Skin of body (tissue), 2 donors: ENCODE measurements around the gene STRIP1. TPM values are rescaled to one million over a fixed set of nuclear protein-coding genes. Genes with fewer than 3 reads are reported as not detected.

Experiments used
- DNase-seq: peaks from one replicate; lab custom pipeline; 2025; lab: John Stamatoyannopoulos, UW
- total RNA-seq: library from RNA; depleted of rRNA; stranded (reverse); fragments of >200 nt; gene quantifications from one replicate; pipeline ENCODE4 v1.2.3, GENCODE V29; 2014

Gene STRIP1
- total RNA-seq, 1 donor from 2014 or later = 41.3 TPM

GRCh38 chr1:110050602-110051261, 16.3 kb downstream of the STRIP1 start:
- DNase-seq = no peak

GRCh38 chr1:110051262-110051648, 16.8 kb downstream of the STRIP1 start:
- DNase-seq = no peak

DNA sequence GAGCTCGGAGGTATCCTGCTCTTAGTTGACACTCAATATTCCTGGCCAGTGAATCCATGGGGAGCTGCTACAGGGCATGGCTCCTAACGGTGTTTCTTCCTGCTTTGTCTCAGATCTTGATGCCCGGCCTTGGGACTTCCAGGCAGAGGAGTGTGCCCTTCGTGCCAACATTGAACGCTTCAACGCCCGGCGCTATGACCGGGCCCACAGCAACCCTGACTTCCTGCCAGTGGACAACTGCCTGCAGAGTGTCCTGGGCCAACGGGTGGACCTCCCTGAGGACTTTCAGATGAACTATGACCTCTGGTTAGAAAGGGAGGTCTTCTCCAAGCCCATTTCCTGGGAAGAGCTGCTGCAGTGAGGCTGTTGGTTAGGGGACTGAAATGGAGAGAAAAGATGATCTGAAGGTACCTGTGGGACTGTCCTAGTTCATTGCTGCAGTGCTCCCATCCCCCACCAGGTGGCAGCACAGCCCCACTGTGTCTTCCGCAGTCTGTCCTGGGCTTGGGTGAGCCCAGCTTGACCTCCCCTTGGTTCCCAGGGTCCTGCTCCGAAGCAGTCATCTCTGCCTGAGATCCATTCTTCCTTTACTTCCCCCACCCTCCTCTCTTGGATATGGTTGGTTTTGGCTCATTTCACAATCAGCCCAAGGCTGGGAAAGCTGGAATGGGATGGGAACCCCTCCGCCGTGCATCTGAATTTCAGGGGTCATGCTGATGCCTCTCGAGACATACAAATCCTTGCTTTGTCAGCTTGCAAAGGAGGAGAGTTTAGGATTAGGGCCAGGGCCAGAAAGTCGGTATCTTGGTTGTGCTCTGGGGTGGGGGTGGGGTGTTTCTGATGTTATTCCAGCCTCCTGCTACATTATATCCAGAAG, 19.4 kb downstream of the STRIP1 start:
- no peak for DNase-seq

GRCh38 chr1:110055493-110056284, 21.3 kb downstream of the STRIP1 start:
- no peak for DNase-seq

GRCh38 chr1:110056285-110056683, 21.9 kb downstream of the STRIP1 start:
- DNase-seq = no peak

DNA sequence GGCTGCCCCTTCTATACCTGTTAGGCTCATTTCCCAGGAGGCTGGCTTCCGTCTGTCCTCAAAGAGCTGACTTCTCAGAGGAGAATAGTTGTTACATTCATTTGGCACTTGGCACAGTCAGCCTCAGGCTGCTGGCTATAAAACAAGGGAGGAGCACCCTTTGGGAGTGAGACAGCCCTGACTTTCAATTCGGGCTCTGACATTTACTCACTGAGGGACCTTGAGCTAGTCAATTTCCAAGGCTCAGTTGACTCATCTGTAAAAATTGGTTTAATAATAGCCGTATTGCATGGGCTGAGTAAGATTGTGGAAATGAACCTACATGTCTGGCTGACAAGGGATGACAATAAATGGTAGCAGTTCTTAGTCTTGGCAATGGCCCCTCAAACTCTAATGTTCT, 22.4 kb downstream of the STRIP1 start:
- no peak for DNase-seq

DNA sequence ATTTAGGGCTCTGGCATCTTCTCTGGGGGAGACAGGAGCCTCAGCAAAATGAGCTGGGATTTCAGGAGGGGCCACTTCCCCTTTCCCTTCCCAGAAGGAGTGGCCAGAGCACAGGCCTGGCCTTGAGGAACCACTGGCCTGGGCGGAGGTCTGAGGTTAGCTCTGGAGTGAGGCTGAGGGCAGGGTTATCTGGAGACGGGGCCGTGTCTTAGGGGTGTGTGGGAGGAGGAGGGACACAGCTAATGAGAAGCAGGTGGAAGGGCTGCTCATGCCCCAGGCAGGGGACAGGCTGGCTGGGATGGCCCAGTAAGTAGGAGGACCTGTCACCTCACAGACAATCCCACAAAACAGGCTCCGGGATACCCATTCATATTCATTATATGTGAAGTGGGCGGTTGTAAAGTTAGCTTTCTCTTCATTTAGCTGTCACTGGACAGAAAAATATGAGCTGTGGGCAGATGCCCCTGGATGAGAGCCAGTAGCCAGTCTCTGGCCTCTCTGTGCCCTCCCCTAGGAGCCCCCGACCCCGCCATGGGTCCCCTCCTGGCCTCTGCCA, 23.6 kb downstream of the STRIP1 start:
- no peak for DNase-seq

GRCh38 chr1:110058591-110058990, 24.2 kb downstream of the STRIP1 start:
- no peak for DNase-seq

GRCh38 chr1:110059133-110059863, 24.9 kb downstream of the STRIP1 start:
- no peak for DNase-seq

GRCh38 chr1:110060034-110060661, 25.7 kb downstream of the STRIP1 start:
- no peak for DNase-seq

- no peak for DNase-seq
Measured at GRCh38 chr1:110060662-110061060, 26.2 kb downstream of the STRIP1 start.

DNA sequence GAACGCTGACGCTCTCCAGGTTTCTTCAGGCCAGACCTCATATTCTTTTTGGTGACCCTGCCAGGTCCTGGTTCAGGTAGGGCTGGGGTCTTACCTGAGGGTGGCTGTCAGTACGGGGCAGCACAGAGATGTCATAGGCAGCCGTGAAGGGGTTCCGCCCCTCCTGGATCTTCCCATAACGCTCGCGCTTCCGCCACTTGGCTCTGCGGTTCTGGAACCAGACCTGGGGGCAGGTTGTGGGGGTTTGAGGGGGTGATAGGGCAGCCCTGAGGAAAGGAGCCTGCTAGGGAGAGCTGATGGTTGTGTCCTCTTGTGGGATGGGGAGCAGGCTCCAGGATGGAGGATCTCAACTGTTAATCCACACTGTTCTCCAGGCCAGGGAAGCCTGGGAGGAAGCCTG, 26.9 kb downstream of the STRIP1 start:
- DNase-seq = no peak

- DNase-seq = no peak
Measured at GRCh38 chr1:110062612-110063011, 28.2 kb downstream of the STRIP1 start.

DNA sequence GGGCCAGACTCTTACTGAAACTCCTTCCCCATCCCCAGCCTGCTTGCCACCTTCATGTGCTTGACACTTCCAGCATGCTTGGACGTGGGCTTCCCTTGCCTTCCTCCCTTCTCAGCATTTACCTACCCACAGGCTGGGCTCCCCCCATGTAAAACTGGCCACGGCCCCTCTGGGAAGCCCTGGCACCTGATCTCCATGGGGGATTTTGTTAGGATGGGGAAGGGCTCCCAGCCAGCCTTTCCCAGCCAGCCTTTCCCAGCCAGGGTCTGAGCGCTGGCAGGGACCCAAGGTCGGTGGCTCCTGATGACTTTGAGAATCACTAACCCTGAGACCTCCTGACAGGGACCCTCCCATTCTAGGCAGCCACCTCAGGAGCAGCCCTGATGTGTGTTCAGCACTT, 29.4 kb downstream of the STRIP1 start:
- DNase-seq = no peak

GRCh38 chr1:110064576-110065337, 30.3 kb downstream of the STRIP1 start:
- DNase-seq = no peak

- no peak for DNase-seq
Measured at GRCh38 chr1:110065841-110066240, 31.4 kb downstream of the STRIP1 start.

- DNase-seq = no peak
Measured at GRCh38 chr1:110067479-110067892, 33.1 kb downstream of the STRIP1 start.

- no peak for DNase-seq
Measured at GRCh38 chr1:110067893-110068645, 33.6 kb downstream of the STRIP1 start.
